ENCODE data around the gene TSPAN16.

The TSPAN16 gene

GRCh38 chr19:11361771-11362731 is 66.1 kb downstream of the TSPAN16 start:
- WGBS, 2 experiments (ENCODE audit: insufficient coverage in 2 of 2): 85 to 91% methylated on average over 24 to 34 of the region's 35 CpGs
- Histone ChIP-seq H3K36me3 (ENCODE audit: control insufficient read depth, insufficient read depth, low read length) (peaks cover 2% of the 10 kb centered on the region), H3K27ac (ENCODE audit: low read depth, low read length, severe bottlenecking) (no peak overlapping the region), H3K4me1 (ENCODE audit: control insufficient read depth, insufficient read depth, low read length, poor library complexity, severe bottlenecking) (no peaks in the 10 kb centered on the region), H3K4me3 (ENCODE audit: extremely low read depth, insufficient read depth, low read length, poor library complexity, severe bottlenecking) (no peak overlapping the region), H3K9me3 (ENCODE audit: control insufficient read depth, low read length) (no peaks in the 10 kb centered on the region)

GRCh38 chr19:11363881-11364280 is 67.9 kb downstream of the TSPAN16 start:
- no peak overlapping the region for H3K4me3 ChIP-seq (ENCODE audit: extremely low read depth, insufficient read depth, low read length, poor library complexity, severe bottlenecking)
- no peaks in the 10 kb centered on the region for H3K9me3 ChIP-seq (ENCODE audit: control insufficient read depth, low read length)
- 88 to 98% methylated on average over 6 to 9 of the region's 10 CpGs for WGBS, 2 experiments (ENCODE audit: insufficient coverage in 2 of 2)
- H3K27ac ChIP-seq (ENCODE audit: low read depth, low read length, severe bottlenecking): no peak overlapping the region
- H3K36me3 ChIP-seq (ENCODE audit: control insufficient read depth, insufficient read depth, low read length): peaks cover 2% of the 10 kb centered on the region
- no peaks in the 10 kb centered on the region for H3K4me1 ChIP-seq (ENCODE audit: control insufficient read depth, insufficient read depth, low read length, poor library complexity, severe bottlenecking)

GRCh38 chr19:11364296-11364904 is 68.4 kb downstream of the TSPAN16 start:
- Histone ChIP-seq H3K36me3 (ENCODE audit: control insufficient read depth, insufficient read depth, low read length) (peaks cover 2% of the 10 kb centered on the region), H3K4me3 (ENCODE audit: extremely low read depth, insufficient read depth, low read length, poor library complexity, severe bottlenecking) (no peak overlapping the region), H3K27ac (ENCODE audit: low read depth, low read length, severe bottlenecking) (no peak overlapping the region), H3K4me1 (ENCODE audit: control insufficient read depth, insufficient read depth, low read length, poor library complexity, severe bottlenecking) (no peaks in the 10 kb centered on the region), H3K9me3 (ENCODE audit: control insufficient read depth, low read length) (no peaks in the 10 kb centered on the region)
- WGBS, 2 experiments (ENCODE audit: insufficient coverage in 2 of 2): 92 to 93% methylated on average over 21 to 25 of the region's 28 CpGs

- peaks cover 2% of the 10 kb centered on the region for H3K36me3 ChIP-seq (ENCODE audit: control insufficient read depth, insufficient read depth, low read length)
- no peak overlapping the region for H3K27ac ChIP-seq (ENCODE audit: low read depth, low read length, severe bottlenecking)
- H3K4me3 ChIP-seq (ENCODE audit: extremely low read depth, insufficient read depth, low read length, poor library complexity, severe bottlenecking): no peak overlapping the region
- no peaks in the 10 kb centered on the region for H3K9me3 ChIP-seq (ENCODE audit: control insufficient read depth, low read length)
- no peaks in the 10 kb centered on the region for H3K4me1 ChIP-seq (ENCODE audit: control insufficient read depth, insufficient read depth, low read length, poor library complexity, severe bottlenecking)
- 90 to 100% methylated on average over 1 to 4 of the region's 5 CpGs for WGBS, 2 experiments (ENCODE audit: insufficient coverage in 2 of 2)
These were observed 69.0 kb downstream of the TSPAN16 start for GRCh38 chr19:11364935-11365334.

All from mesodermal cell (in vitro differentiated cells).